ENCODE measurements around the gene SUPT6H. TPM values are rescaled to one million over a fixed set of nuclear protein-coding genes. Genes with fewer than 3 reads are reported as not detected.
"Not testable (repeated sequence)": the region's sequence is repeated elsewhere in the genome, so short reads cannot be mapped to it uniquely, and the experiment has no call there.

Gene SUPT6H
- total RNA-seq, 2 experiments from 2014 or later: 33.7 to 76.5 TPM

GRCh38 chr17:28723159-28723835, 61.3 kb downstream of the SUPT6H start:
- CTCF ChIA-PET (ENCODE audit: unreplicated experiment): no interaction called here
- DNase-seq (ENCODE audit: low spot score): no peak
- Histone ChIP-seq H3K4me1 (ENCODE audit: insufficient read depth, low read length, poor library complexity, severe bottlenecking) (peaks cover 74% of the 10 kb centered on the region), H3K4me2 (ENCODE audit: low read length) (peak overlapping the region; percentile 100), H3K79me2 (ENCODE audit: insufficient read depth, low read depth, low read length) (peaks cover 35% of the 10 kb centered on the region), H3K9me2 (ENCODE audit: insufficient read depth, low read length) (no peaks in the 10 kb centered on the region), H4K20me1 (ENCODE audit: insufficient read depth, low read length) (peaks cover 9% of the 10 kb centered on the region; the same call in 1 of the 2 replicates), H3K9me3 (ENCODE audit: low read length) (no peaks in the 10 kb centered on the region), H3K36me3 (ENCODE audit: insufficient read depth, low read length) (peaks cover 60% of the 10 kb centered on the region), H3K27ac (ENCODE audit: low read depth, low read length, poor library complexity, severe bottlenecking) (peak overlapping the region; percentile 82), H2AFZ (ENCODE audit: low read length) (no peak overlapping the region), H3K4me3 (ENCODE audit: low read depth, low read length, poor library complexity, severe bottlenecking) (peak overlapping the region; percentile 88)
- BruUV-seq (replicated peaks): no TSS peak
- TF ChIP-seq, protein P1, sequence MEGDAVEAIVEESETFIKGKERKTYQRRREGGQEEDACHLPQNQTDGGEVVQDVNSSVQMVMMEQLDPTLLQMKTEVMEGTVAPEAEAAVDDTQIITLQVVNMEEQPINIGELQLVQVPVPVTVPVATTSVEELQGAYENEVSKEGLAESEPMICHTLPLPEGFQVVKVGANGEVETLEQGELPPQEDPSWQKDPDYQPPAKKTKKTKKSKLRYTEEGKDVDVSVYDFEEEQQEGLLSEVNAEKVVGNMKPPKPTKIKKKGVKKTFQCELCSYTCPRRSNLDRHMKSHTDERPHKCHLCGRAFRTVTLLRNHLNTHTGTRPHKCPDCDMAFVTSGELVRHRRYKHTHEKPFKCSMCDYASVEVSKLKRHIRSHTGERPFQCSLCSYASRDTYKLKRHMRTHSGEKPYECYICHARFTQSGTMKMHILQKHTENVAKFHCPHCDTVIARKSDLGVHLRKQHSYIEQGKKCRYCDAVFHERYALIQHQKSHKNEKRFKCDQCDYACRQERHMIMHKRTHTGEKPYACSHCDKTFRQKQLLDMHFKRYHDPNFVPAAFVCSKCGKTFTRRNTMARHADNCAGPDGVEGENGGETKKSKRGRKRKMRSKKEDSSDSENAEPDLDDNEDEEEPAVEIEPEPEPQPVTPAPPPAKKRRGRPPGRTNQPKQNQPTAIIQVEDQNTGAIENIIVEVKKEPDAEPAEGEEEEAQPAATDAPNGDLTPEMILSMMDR (conservative IDR thresholded peaks at IDR 0.05; ENCODE audit: low read length): no peak
- TF ChIP-seq EZH2phosphoT487 (IDR thresholded peaks at IDR 0.05; ENCODE audit: borderline replicate concordance, low read depth, low read length): no peak
- POLR2A ChIA-PET: no interaction called here
- intact Hi-C loops (cut with micrococcal nuclease; ENCODE audit: unreplicated experiment): no loop called here

GRCh38 chr17:28723836-28724499, 62.0 kb downstream of the SUPT6H start:
- intact Hi-C loops (cut with micrococcal nuclease; ENCODE audit: unreplicated experiment): not testable (repeated sequence)
- H3K27ac ChIP-seq (ENCODE audit: low read depth, low read length, poor library complexity, severe bottlenecking): peak overlapping the region; percentile 82

GRCh38 chr17:28724500-28725165, 62.6 kb downstream of the SUPT6H start:
- Histone ChIP-seq H3K36me3 (ENCODE audit: insufficient read depth, low read length) (peaks cover 60% of the 10 kb centered on the region), H4K20me1 (ENCODE audit: insufficient read depth, low read length) (peaks cover 9% of the 10 kb centered on the region; the same call in 1 of the 2 replicates), H3K27ac (ENCODE audit: low read depth, low read length, poor library complexity, severe bottlenecking) (peak overlapping the region; percentile 82), H3K4me2 (ENCODE audit: low read length) (peak overlapping the region; percentile 96; the same call in 1 of the 2 replicates), H3K79me2 (ENCODE audit: insufficient read depth, low read depth, low read length) (peaks cover 35% of the 10 kb centered on the region), H3K9me3 (ENCODE audit: low read length) (no peaks in the 10 kb centered on the region), H2AFZ (ENCODE audit: low read length) (no peak overlapping the region), H3K9me2 (ENCODE audit: insufficient read depth, low read length) (no peaks in the 10 kb centered on the region), H3K4me3 (ENCODE audit: low read depth, low read length, poor library complexity, severe bottlenecking) (no peak overlapping the region), H3K4me1 (ENCODE audit: insufficient read depth, low read length, poor library complexity, severe bottlenecking) (peaks cover 71% of the 10 kb centered on the region)
- intact Hi-C loops (cut with micrococcal nuclease; ENCODE audit: unreplicated experiment): loop anchor here (5.0 kb wide), 2 partner anchors 38 to 128 kb away; no protein-coding TSS in a partner anchor
- TF ChIP-seq, protein P1 (conservative IDR thresholded peaks at IDR 0.05; ENCODE audit: low read length): no peak
- no peak for TF ChIP-seq EZH2phosphoT487 (IDR thresholded peaks at IDR 0.05; ENCODE audit: borderline replicate concordance, low read depth, low read length)
- CTCF ChIA-PET (ENCODE audit: unreplicated experiment): no interaction called here
- BruUV-seq (replicated peaks): TSS peak; percentile 29
- DNase-seq (ENCODE audit: low spot score): peak; percentile 28
- POLR2A ChIA-PET: interaction anchor here (1.0 kb wide), 1 partner anchor 38 kb away, joined by 4 read pairs; no protein-coding TSS in a partner anchor

More at GRCh38 chr17:28723836-28724499, 62.0 kb downstream of the SUPT6H start:
- Histone ChIP-seq H3K36me3 (ENCODE audit: insufficient read depth, low read length) (peaks cover 60% of the 10 kb centered on the region), H3K4me2 (ENCODE audit: low read length) (peak overlapping the region; percentile 100), H3K4me1 (ENCODE audit: insufficient read depth, low read length, poor library complexity, severe bottlenecking) (peaks cover 68% of the 10 kb centered on the region), H3K79me2 (ENCODE audit: insufficient read depth, low read depth, low read length) (peaks cover 35% of the 10 kb centered on the region)
- BruUV-seq (replicated peaks); H3K9me2 ChIP-seq (ENCODE audit: insufficient read depth, low read length); H2AFZ ChIP-seq (ENCODE audit: low read length); H3K4me3 ChIP-seq (ENCODE audit: low read depth, low read length, poor library complexity, severe bottlenecking); CTCF ChIA-PET (ENCODE audit: unreplicated experiment); POLR2A ChIA-PET; H3K9me3 ChIP-seq (ENCODE audit: low read length); H4K20me1 ChIP-seq (ENCODE audit: insufficient read depth, low read length); DNase-seq (ENCODE audit: low spot score): not testable (repeated sequence)

Measured in OCI-LY7 (cell line).